RPMI7951 (cell line): ENCODE data around the gene HGD. TPM values are rescaled to one million over a fixed set of nuclear protein-coding genes. Genes with fewer than 3 reads are reported as not detected.

Experiments
- total RNA-seq: library from RNA; depleted of rRNA; stranded (reverse); fragments of >200 nt; shearing (Covaris generic); gene quantifications from 2 replicates; pipeline ENCODE4 v1.2.3, GENCODE V29; 2014; rRNA removed

The HGD gene
- total RNA-seq, 1 experiment from 2014 or later = 0.24 TPM

Other genes with a start within 250 kb of the HGD start
- 328 and 354 TPM in 2 replicates for gene FSTL1, start 231.2 kb downstream of the HGD start, total RNA-seq
- 323 and 341 TPM in 2 replicates for gene NDUFB4, start 85.9 kb downstream of the HGD start, total RNA-seq
- gene RABL3, start 60.3 kb upstream of the HGD start, total RNA-seq = 23.5 and 32.0 TPM in 2 replicates
- 16.5 TPM in 2 replicates for gene GTF2E1, start 60.5 kb upstream of the HGD start, total RNA-seq
- not detected in 2 replicates for gene STXBP5L, start 226.0 kb upstream of the HGD start, total RNA-seq